HCT116 (cell line): Measurements from ENCODE around the gene SLC41A1. TPM values are rescaled to one million over a fixed set of nuclear protein-coding genes. Genes with fewer than 3 reads are reported as not detected.

Source experiments
- ATAC-seq: fragments of 200-7000 bp; cut with Tn5 transposase; 2 replicates; pipeline ENCODE4 v1.9.1; 2020; ENCODE audit warnings: mild to moderate bottlenecking, moderate library complexity
- BruUV-seq: library from RNA; stranded (reverse); fragments of 400-500 nt; replicated peaks from 2 replicates; lab custom pipeline; 2021; lab: Mats Ljungman, UMichigan
- CTCF ChIA-PET: fragments of 300-600 bp; sonication (Branson Sonifier 250); formaldehyde crosslinking; loops from one replicate; lab custom pipeline; 2021; ENCODE audit warnings: antibody characterized with exemption; lab: Charles Lee
- POLR2A ChIA-PET: fragments of 300-600, 350-600 bp; sonication (Branson Sonifier 250); formaldehyde crosslinking; loops from one replicate; lab custom pipeline; 2021; ENCODE audit warnings: antibody characterized with exemption; lab: Charles Lee
- RAD21 ChIA-PET, 2 experiments: fragments of 300-600 bp; sonication (Branson Sonifier 250); formaldehyde crosslinking; loops; one replicate each; lab custom pipeline; 2023; ENCODE audit warnings: low total read pairs in 2 of 2; ENCODE audit not compliant: uncharacterized antibody in 2 of 2, unreplicated experiment in 2 of 2, low non-redundant PET in 1 of 2; lab: Charles Lee
- DNase-seq: peaks from one replicate; pipeline ENCODE4 v3.0.0-alpha.2; 2010; ENCODE audit warnings: low read depth, low spot score
- H2AFZ ChIP-seq: fragments of 200-600 bp; shearing (Covaris generic), sonication (generic); 2 replicates; pipeline ENCODE4 v1.6.1; 2017; ENCODE audit warnings: low read depth, mixed run types, mixed read lengths, antibody characterized with exemption, low read length; ENCODE audit not compliant: poor library complexity, severe bottlenecking
- H3K27ac ChIP-seq: 2 replicates; pipeline ENCODE4 v1.5.1; 2012; ENCODE audit warnings: low read depth, low read length
- H3K27me3 ChIP-seq: fragments of 200-600 bp; sonication (generic); 2 replicates; pipeline ENCODE4 v1.6.1; 2016; ENCODE audit warnings: mixed run types, low read length, mixed read lengths; ENCODE audit not compliant: insufficient read depth
- H3K36me3 ChIP-seq, 2 experiments: fragments of 200-500 bp in 1 of 2; fragments of 200-600 bp in 1 of 2; sonication (Bioruptor generic) in 1 of 2; sonication (generic) in 1 of 2; 2 replicates each; pipeline versions ENCODE4 v1.5.1 to v1.6.1; 2014 to 2016; ENCODE audit warnings: low read length in 2 of 2, inconsistent platforms in 1 of 2, mixed read lengths in 1 of 2, mixed run types in 1 of 2; ENCODE audit not compliant: insufficient read depth in 2 of 2, control insufficient read depth in 1 of 2
- H3K4me1 ChIP-seq, 2 experiments: fragments of 200-600 bp in 1 of 2; sonication (generic) in 1 of 2; 2 replicates each; pipeline versions ENCODE4 v1.5.1 to v1.6.1; 2012 to 2017; ENCODE audit warnings: low read length in 2 of 2, inconsistent platforms in 1 of 2, mild to moderate bottlenecking in 1 of 2, mixed read lengths in 1 of 2, mixed run types in 1 of 2, moderate library complexity in 1 of 2; ENCODE audit not compliant: insufficient read depth in 2 of 2, control insufficient read depth in 1 of 2
- H3K4me2 ChIP-seq: fragments of 200-600 bp; sonication (generic); 2 replicates; pipeline ENCODE4 v1.6.1; 2017; ENCODE audit warnings: mixed run types, low read length, mixed read lengths
- H3K4me3 ChIP-seq, 2 experiments: fragments of 200-600 bp in 1 of 2; sonication (generic) in 1 of 2; replicated peaks in 1 of 2; 2 replicates each; pipeline ENCODE4 v1.5.1; 2011 to 2016; ENCODE audit warnings: low read length in 2 of 2, control low read depth in 1 of 2, low read depth in 1 of 2, mild to moderate bottlenecking in 1 of 2, mixed read lengths in 1 of 2, mixed run types in 1 of 2
- H3K79me2 ChIP-seq: fragments of 200-600 bp; sonication (generic); 2 replicates; pipeline ENCODE4 v1.6.1; 2017; ENCODE audit warnings: mild to moderate bottlenecking, mixed run types, low read length, moderate library complexity, mixed read lengths; ENCODE audit not compliant: insufficient read depth
- H3K9ac ChIP-seq: fragments of 200-600 bp; sonication (generic); 2 replicates; pipeline ENCODE4 v1.6.1; 2016; ENCODE audit warnings: low read length, mixed read lengths
- H3K9me2 ChIP-seq: fragments of 200-600 bp; sonication (generic), shearing (Covaris generic); 2 replicates; pipeline ENCODE4 v1.6.1; 2017; ENCODE audit warnings: mixed run types, mild to moderate bottlenecking, moderate library complexity; ENCODE audit not compliant: insufficient read depth
- H3K9me3 ChIP-seq, 2 experiments: fragments of 200-500 bp in 1 of 2; fragments of 200-600 bp in 1 of 2; sonication (Bioruptor generic) in 1 of 2; sonication (generic) in 1 of 2; 2 replicates each; pipeline ENCODE4 v1.6.1; 2014 to 2017; ENCODE audit warnings: low read length in 2 of 2, mixed read lengths in 2 of 2, inconsistent platforms in 1 of 2, low read depth in 1 of 2, mild to moderate bottlenecking in 1 of 2, mixed run types in 1 of 2, moderate library complexity in 1 of 2; ENCODE audit not compliant: control insufficient read depth in 1 of 2, insufficient read depth in 1 of 2
- H4K20me1 ChIP-seq: fragments of 200-600 bp; sonication (generic), shearing (Covaris generic); 2 replicates; pipeline ENCODE4 v1.6.1; 2017; ENCODE audit warnings: mixed run types, mild to moderate bottlenecking, moderate library complexity; ENCODE audit not compliant: insufficient read depth
- ATF3 ChIP-seq: IDR thresholded peaks from 2 replicates; pipeline ENCODE4 v1.6.1; 2012
- EGR1 ChIP-seq: IDR thresholded peaks from 2 replicates; pipeline ENCODE4 v1.6.1; 2012; ENCODE audit warnings: low read depth
- ELF1 ChIP-seq: IDR thresholded peaks from 2 replicates; pipeline ENCODE4 v1.6.1; 2012; ENCODE audit warnings: low read depth, borderline replicate concordance
- EZH2 ChIP-seq: fragments of 200-600 bp; sonication (generic); IDR thresholded peaks from 2 replicates; pipeline ENCODE4 v1.6.1; 2017; ENCODE audit warnings: antibody characterized with exemption, mixed run types
- RAD21 ChIP-seq: IDR thresholded peaks from 2 replicates; pipeline ENCODE4 v1.6.1; 2012; ENCODE audit warnings: low read depth, mild to moderate bottlenecking
- YY1 ChIP-seq: IDR thresholded peaks from 2 replicates; pipeline ENCODE4 v1.6.1; 2011; ENCODE audit warnings: low read length, low read depth, moderate library complexity, mild to moderate bottlenecking; ENCODE audit not compliant: insufficient replicate concordance; ENCODE audit errors: extremely low read depth
- ZBTB33 ChIP-seq: IDR thresholded peaks from 2 replicates; pipeline ENCODE4 v1.6.1; 2011; ENCODE audit warnings: mild to moderate bottlenecking, low read length, moderate library complexity; ENCODE audit not compliant: insufficient replicate concordance; ENCODE audit errors: extremely low read depth
- intact Hi-C: fragments of 100-400 bp; cut with micrococcal nuclease; formaldehyde crosslinking; loops from 2 replicates; pipeline ENCODE4 v1.10.0; 2022
- total RNA-seq: library from RNA; stranded (reverse); gene quantifications from one replicate; pipeline ENCODE4 v1.2.1, GENCODE V29; 2021; ENCODE audit not compliant: unreplicated experiment

Gene SLC41A1
- total RNA-seq, 1 experiment from 2014 or later: 35.9 TPM

GRCh38 chr1:205764578-205764977 is 48.4 kb downstream of the SLC41A1 start:
- Histone ChIP-seq H2AFZ (no peak overlapping the region), H3K9ac (no peak overlapping the region), H3K27ac (no peak overlapping the region), H3K4me1 (no peaks in the 10 kb centered on the region), H3K4me2 (no peak overlapping the region), H3K36me3 (no peaks in the 10 kb centered on the region), H3K27me3 (no peaks in the 10 kb centered on the region)
- RAD21 ChIA-PET: no interaction called here
- DNase-seq: no peak
- intact Hi-C loops: no loop called here
- TF ChIP-seq ATF3 (no peak), RAD21 (no peak), EZH2 (no peak), YY1 (no peak), ELF1 (no peak), ZBTB33 (no peak), EGR1 (no peak)
- TF ChIP-seq, all 23 proteins: peak for 0
- ChIA-PET CTCF (no interaction called here), POLR2A (no interaction called here)
- H3K9me3 ChIP-seq: no peaks in the 10 kb centered on the region
- H3K79me2 ChIP-seq: no peaks in the 10 kb centered on the region
- no peak for ATAC-seq
- no peaks in the 10 kb centered on the region for H4K20me1 ChIP-seq
- H3K9me2 ChIP-seq: no peaks in the 10 kb centered on the region
- no TSS peak for BruUV-seq
- no peak overlapping the region for H3K4me3 ChIP-seq

- CTCF ChIA-PET: no interaction called here
- ATAC-seq (no peak), DNase-seq (no peak)
- RAD21 ChIA-PET: no interaction called here
- no peak overlapping the region for H3K27ac ChIP-seq
- no peaks in the 10 kb centered on the region for H3K36me3 ChIP-seq
- H3K4me2 ChIP-seq: no peak overlapping the region
- intact Hi-C loops: no loop called here
- no peak overlapping the region for H3K4me3 ChIP-seq
- no peak overlapping the region for H3K9ac ChIP-seq
- no peaks in the 10 kb centered on the region for H4K20me1 ChIP-seq
- no peaks in the 10 kb centered on the region for H3K27me3 ChIP-seq
- POLR2A ChIA-PET: no interaction called here
- H3K79me2 ChIP-seq: no peaks in the 10 kb centered on the region
- BruUV-seq: no TSS peak
- H3K9me3 ChIP-seq: no peaks in the 10 kb centered on the region
- H3K9me2 ChIP-seq: no peaks in the 10 kb centered on the region
- no peak overlapping the region for H2AFZ ChIP-seq
- H3K4me1 ChIP-seq: no peaks in the 10 kb centered on the region
- TF ChIP-seq ZBTB33 (no peak), YY1 (no peak)
Observed at GRCh38 chr1:205763980-205764379, 49.0 kb downstream of the SLC41A1 start.
